GM19455 (cell line): ENCODE measurements around the gene PDCD5.
A peak's percentile ranks its signal among the peaks of the same experiment; 100 is the strongest.
"Not testable (repeated sequence)": the region's sequence is repeated elsewhere in the genome, so short reads cannot be mapped to it uniquely, and the experiment has no call there.

Experiments
- ATAC-seq: cut with Tn5 transposase; IDR thresholded peaks from one replicate; pipeline ENCODE4 v1.9.1; 2021; ENCODE audit not compliant: unreplicated experiment

The PDCD5 gene

GRCh38 chr19:32580901-32581704 is at the start of gene PDCD5:
Gene PDCD5 (plus strand): TSS chr19:32581190. CDS start chr19:32581262, 72 bp downstream.
- ATAC-seq: peak; percentile 88

- ATAC-seq: no peak
Observed at GRCh38 chr19:32532233-32532632, 48.8 kb upstream of the PDCD5 start.

GRCh38 chr19:32537580-32537979 is 43.4 kb upstream of the PDCD5 start:
- no peak for ATAC-seq

- ATAC-seq: no peak
Observed at GRCh38 chr19:32539240-32539916, 41.6 kb upstream of the PDCD5 start.

GRCh38 chr19:32540621-32541020 is 40.4 kb upstream of the PDCD5 start:
- no peak for ATAC-seq

GRCh38 chr19:32541376-32541775 is 39.6 kb upstream of the PDCD5 start:
- not testable (repeated sequence) for ATAC-seq

GRCh38 chr19:32542477-32543108 is 38.4 kb upstream of the PDCD5 start:
- ATAC-seq: no peak

GRCh38 chr19:32543115-32543900 is 37.7 kb upstream of the PDCD5 start:
- no peak for ATAC-seq

- no peak for ATAC-seq
Observed at GRCh38 chr19:32544917-32545316, 36.1 kb upstream of the PDCD5 start.

GRCh38 chr19:32550666-32551065 is 30.3 kb upstream of the PDCD5 start:
- no peak for ATAC-seq

- no peak for ATAC-seq
Observed at GRCh38 chr19:32555786-32556185, 25.2 kb upstream of the PDCD5 start.

- ATAC-seq: no peak
Observed at GRCh38 chr19:32558607-32559228, 22.3 kb upstream of the PDCD5 start.

- ATAC-seq: no peak
Observed at GRCh38 chr19:32563761-32564160, 17.2 kb upstream of the PDCD5 start.

GRCh38 chr19:32566246-32566830 is 14.7 kb upstream of the PDCD5 start:
- ATAC-seq: no peak

GRCh38 chr19:32567486-32567885 is 13.5 kb upstream of the PDCD5 start:
- ATAC-seq: no peak

- ATAC-seq: no peak
Observed at GRCh38 chr19:32570081-32570785, 10.8 kb upstream of the PDCD5 start.

- ATAC-seq: not testable (repeated sequence)
Observed at GRCh38 chr19:32571471-32572075, 9.4 kb upstream of the PDCD5 start.

GRCh38 chr19:32572700-32573491 is 8.1 kb upstream of the PDCD5 start:
- ATAC-seq: not testable (repeated sequence)

GRCh38 chr19:32573492-32573794 is 7.5 kb upstream of the PDCD5 start:
- no peak for ATAC-seq
